ENCODE measurements around the gene PCDHA11.
"Not testable (repeated sequence)": the region's sequence is repeated elsewhere in the genome, so short reads cannot be mapped to it uniquely, and the experiment has no call there.

PCDHA11 gene

GRCh38 chr5:140868721-140869554 lies at the start of gene PCDHA11:
PCDHA11 (plus strand) TSS chr5:140868957; CDS start chr5:140869104, 147 bp downstream.
- peak; percentile 6 for DNase-seq (ENCODE audit: low read depth)

- DNase-seq (ENCODE audit: low read depth): peak; percentile 7
Observed at GRCh38 chr5:140821375-140822280, 47.1 kb upstream of the PCDHA11 start, which contains the start of gene PCDHA5. PCDHA5 (plus strand) TSS chr5:140821613.

DNA sequence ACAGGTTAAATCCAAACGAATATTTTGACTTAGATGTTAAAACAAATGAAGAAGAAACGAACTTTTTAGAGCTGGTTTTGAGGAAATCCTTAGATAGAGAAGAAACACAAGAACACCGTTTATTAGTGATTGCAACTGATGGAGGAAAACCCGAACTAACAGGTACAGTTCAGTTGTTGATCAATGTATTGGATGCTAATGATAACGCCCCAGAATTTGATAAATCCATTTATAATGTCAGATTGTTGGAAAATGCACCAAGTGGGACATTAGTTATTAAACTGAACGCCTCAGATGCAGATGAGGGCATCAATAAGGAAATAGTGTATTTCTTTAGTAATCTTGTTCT lies 46.5 kb upstream of the PCDHA11 start:
- no peak for DNase-seq (ENCODE audit: low read depth)

GRCh38 chr5:140822969-140823368 lies 45.8 kb upstream of the PCDHA11 start:
- DNase-seq (ENCODE audit: low read depth): not testable (repeated sequence)

- DNase-seq (ENCODE audit: low read depth): no peak
Observed at GRCh38 chr5:140823475-140823874, 45.3 kb upstream of the PCDHA11 start.

DNA sequence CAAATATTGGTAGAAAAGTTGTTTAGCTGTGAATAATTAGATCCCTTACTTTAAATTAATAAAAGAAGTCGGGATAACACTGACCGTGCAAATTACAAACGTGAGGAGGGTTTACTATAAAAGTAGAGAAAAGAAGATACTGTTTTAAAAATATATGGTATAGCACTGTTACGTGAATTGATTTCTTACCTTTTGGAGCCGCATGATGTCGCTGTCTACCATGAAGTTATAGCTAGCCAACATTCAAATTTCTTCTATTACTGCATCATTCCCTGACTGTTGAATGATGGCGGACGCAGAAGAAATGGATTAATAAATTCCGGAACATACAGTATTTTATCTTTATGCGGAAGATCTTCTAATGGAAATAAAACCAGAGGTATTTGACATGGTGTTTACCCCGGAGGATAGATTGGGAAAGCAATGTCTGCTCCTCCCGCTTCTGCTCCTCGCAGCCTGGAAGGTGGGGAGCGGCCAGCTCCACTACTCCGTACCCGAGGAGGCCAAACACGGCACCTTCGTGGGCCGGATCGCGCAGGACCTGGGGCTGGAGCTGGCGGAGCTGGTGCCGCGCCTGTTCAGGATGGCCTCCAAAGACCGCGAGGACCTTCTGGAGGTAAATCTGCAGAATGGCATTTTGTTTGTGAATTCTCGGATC lies 40.9 kb upstream of the PCDHA11 start, which contains the start of gene PCDHA6:
Gene PCDHA6, plus strand, starts transcription at position 257 of the 658 bp plus-strand sequence. Its CDS starts 132 bp downstream, at position 389.
- DNase-seq (ENCODE audit: low read depth): peak; percentile 6

DNA sequence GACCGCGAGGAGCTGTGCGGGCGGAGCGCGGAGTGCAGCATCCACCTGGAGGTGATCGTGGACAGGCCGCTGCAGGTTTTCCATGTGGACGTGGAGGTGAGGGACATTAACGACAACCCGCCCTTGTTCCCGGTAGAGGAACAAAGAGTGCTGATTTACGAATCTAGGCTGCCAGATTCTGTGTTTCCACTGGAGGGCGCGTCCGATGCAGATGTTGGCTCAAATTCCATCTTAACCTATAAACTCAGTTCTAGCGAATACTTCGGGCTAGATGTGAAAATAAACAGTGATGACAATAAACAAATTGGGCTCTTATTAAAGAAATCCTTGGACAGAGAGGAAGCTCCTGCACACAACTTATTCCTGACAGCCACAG lies 40.4 kb upstream of the PCDHA11 start:
- no peak for DNase-seq (ENCODE audit: low read depth)

DNA sequence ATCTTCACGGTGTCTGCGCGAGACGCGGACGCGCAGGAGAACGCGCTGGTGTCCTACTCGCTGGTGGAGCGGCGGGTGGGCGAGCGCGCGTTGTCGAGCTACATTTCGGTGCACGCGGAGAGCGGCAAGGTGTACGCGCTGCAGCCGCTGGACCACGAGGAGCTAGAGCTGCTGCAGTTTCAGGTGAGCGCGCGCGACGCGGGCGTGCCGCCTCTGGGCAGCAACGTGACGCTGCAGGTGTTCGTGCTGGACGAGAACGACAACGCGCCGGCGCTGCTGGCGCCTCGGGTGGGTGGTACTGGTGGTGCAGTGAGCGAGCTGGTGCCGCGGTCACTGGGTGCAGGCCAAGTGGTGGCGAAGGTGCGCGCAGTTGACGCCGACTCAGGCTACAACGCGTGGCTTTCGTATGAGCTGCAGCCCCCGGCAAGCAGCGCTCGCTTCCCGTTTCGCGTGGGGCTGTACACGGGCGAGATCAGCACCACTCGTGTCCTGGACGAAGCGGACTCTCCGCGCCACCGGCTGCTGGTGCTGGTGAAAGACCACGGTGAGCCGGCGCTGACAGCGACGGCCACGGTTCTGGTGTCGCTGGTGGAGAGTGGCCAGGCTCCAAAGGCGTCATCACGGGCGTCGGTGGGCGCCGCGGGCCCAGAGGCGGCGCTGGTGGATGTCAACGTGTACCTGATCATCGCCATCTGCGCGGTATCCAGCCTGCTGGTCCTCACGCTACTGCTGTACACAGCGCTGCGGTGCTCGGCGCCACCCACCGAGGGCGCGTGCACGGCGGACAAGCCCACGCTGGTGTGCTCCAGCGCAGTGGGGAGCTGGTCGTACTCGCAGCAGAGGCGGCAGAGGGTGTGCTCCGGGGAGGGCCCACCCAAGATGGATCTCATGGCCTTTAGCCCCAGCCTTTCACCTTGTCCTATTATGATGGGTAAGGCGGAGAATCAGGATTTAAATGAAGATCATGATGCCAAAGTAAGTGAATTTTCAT lies 39.0 kb upstream of the PCDHA11 start:
- not testable (repeated sequence) for DNase-seq (ENCODE audit: low read depth)

- peak; percentile 12 for DNase-seq (ENCODE audit: low read depth)
Observed at GRCh38 chr5:140833993-140834392, 34.8 kb upstream of the PCDHA11 start, which contains the start of gene PCDHA7. PCDHA7 (plus strand) TSS chr5:140834269; CDS start chr5:140834384, 115 bp downstream.

DNA sequence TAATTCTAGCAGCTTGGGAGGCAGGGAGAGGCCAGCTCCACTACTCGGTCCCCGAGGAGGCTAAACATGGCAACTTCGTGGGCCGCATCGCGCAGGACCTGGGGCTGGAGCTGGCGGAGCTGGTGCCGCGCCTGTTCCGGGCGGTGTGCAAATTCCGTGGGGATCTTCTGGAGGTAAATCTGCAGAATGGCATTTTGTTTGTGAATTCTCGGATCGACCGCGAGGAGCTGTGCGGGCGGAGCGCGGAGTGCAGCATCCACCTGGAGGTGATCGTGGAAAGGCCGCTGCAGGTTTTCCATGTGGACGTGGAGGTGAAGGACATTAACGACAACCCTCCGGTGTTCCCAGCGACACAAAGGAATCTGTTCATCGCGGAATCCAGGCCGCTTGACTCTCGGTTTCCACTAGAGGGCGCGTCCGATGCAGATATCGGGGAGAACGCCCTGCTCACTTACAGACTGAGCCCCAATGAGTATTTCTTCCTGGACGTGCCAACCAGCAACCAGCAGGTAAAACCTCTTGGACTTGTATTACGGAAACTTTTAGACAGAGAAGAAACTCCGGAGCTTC lies 34.2 kb upstream of the PCDHA11 start:
- not testable (repeated sequence) for DNase-seq (ENCODE audit: low read depth)

DNA sequence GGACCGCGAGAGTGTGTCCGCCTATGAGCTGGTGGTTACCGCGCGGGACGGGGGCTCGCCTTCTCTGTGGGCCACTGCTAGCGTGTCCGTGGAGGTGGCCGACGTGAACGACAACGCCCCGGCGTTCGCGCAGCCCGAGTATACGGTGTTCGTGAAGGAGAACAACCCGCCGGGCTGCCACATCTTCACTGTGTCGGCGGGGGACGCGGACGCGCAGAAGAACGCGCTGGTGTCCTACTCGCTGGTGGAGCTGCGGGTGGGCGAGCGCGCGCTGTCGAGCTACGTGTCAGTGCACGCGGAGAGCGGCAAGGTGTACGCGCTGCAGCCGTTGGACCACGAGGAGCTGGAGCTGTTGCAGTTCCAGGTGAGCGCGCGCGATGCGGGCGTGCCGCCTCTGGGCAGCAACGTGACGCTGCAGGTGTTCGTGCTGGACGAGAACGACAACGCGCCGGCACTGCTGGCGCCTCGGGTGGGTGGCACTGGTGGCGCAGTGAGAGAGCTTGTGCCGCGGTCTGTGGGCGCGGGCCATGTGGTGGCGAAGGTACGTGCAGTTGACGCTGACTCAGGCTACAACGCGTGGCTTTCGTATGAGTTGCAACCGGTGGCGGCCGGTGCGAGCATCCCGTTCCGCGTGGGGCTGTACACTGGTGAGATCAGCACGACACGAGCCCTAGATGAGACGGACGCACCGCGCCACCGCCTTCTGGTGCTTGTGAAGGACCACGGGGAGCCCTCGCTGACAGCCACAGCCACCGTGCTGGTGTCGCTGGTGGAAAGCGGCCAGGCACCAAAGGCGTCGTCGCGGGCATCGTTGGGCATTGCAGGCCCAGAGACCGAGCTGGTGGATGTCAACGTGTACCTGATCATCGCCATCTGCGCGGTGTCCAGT lies 32.9 kb upstream of the PCDHA11 start:
- no peak for DNase-seq (ENCODE audit: low read depth)

DNA sequence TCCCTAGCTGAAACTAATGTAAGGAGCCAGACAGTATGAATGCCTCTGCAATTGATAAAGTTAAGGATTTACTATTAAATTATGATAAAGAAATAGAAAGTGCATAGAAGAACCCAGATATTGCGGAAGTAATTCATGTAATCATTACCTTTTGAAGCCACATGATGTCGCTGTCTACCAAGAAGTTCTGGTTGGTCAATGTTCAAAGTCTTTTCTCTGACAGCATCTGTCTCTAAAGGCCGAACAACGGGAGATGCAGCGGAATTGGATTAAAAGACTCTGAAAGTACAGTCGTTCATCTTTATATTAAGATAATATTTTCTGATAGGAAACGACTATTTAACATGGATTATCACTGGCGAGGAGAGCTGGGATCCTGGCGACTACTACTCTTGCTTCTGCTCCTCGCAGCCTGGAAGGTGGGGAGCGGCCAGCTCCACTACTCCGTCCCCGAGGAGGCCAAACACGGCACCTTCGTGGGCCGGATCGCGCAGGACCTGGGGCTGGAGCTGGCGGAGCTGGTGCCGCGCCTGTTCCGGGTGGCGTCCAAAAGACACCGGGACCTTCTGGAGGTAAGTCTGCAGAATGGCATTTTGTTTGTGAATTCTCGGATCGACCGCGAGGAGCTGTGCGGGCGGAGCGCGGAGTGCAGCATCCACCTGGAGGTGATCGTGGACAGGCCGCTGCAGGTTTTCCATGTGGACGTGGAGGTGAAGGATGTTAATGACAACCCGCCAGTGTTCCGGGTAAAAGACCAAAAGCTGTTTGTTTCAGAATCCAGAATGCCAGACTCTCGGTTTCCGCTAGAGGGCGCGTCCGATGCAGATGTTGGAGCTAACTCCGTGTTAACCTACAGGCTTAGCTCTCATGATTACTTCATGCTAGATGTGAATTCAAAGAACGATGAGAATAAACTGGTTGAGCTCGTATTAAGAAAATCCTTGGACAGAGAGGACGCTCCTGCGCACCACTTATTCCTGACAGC lies 27.5 kb upstream of the PCDHA11 start, which contains the start of gene PCDHA8:
Gene PCDHA8, plus strand, starts transcription at position 210 of the 985 bp plus-strand sequence. Its CDS starts 135 bp downstream, at position 345.
- DNase-seq (ENCODE audit: low read depth): peak; percentile 5

DNA sequence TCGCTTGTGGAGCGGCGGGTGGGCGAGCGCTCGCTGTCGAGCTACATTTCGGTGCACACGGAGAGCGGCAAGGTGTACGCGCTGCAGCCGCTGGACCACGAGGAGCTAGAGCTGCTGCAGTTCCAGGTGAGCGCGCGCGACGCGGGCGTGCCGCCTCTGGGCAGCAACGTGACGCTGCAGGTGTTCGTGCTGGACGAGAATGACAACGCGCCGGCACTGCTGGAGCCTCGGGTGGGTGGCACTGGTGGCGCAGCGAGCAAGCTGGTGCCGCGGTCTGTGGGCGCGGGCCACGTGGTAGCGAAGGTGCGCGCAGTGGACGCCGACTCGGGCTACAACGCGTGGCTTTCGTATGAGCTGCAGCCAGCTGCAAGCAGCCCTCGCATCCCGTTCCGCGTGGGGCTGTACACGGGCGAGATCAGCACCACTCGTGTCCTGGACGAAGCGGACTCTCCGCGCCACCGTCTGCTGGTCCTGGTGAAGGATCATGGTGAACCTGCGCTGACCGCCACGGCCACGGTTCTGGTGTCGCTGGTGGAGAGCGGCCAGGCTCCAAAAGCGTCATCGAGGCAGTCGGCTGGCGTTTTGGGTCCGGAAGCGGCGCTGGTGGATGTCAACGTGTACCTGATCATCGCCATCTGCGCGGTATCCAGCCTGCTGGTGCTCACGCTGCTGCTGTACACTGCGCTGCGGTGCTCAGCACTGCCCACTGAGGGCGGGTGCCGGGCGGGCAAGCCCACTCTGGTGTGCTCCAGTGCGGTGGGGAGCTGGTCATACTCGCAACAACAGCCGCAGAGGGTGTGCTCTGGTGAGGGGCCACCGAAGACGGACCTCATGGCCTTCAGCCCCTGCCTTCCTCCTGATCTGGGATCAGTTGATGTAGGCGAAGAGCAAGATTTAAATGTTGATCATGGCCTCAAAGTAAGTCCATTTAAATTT lies 25.7 kb upstream of the PCDHA11 start:
- DNase-seq (ENCODE audit: low read depth): no peak

DNA sequence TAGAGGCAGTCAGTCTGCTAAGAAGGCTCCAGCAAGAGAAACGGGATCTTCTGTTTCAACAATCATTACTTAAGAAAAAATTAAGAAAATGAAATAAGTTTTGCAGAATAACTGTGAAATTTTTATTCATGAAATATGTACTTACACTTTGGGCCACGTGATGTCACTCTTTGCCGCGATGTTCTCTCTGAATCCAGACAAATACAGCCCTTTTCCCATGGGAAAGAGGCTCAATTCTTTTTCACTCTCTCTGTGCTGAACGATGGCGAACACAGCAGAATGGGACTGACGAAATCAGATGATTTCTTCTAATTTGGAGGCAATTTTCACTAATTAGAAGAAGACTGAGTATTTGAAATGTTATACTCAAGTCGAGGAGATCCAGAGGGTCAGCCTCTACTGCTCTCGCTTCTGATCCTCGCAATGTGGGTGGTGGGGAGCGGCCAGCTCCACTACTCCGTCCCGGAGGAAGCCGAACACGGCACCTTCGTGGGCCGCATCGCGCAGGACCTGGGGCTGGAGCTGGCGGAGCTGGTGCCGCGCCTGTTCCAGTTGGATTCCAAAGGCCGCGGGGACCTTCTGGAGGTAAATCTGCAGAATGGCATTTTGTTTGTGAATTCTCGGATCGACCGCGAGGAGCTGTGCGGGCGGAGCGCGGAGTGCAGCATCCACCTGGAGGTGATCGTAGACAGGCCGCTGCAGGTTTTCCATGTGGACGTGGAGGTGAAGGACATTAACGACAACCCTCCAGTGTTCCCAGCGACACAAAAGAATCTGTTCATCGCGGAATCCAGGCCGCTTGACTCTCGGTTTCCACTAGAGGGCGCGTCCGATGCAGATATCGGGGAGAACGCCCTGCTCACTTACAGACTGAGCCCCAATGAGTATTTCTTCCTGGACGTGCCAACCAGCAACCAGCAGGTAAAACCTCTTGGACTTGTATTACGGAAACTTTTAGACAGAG lies 20.3 kb upstream of the PCDHA11 start, which contains the start of gene PCDHA9:
Gene PCDHA9, plus strand, starts transcription at position 244 of the 964 bp plus-strand sequence. Its CDS starts 114 bp downstream, at position 358.
- DNase-seq (ENCODE audit: low read depth): not testable (repeated sequence)

DNA sequence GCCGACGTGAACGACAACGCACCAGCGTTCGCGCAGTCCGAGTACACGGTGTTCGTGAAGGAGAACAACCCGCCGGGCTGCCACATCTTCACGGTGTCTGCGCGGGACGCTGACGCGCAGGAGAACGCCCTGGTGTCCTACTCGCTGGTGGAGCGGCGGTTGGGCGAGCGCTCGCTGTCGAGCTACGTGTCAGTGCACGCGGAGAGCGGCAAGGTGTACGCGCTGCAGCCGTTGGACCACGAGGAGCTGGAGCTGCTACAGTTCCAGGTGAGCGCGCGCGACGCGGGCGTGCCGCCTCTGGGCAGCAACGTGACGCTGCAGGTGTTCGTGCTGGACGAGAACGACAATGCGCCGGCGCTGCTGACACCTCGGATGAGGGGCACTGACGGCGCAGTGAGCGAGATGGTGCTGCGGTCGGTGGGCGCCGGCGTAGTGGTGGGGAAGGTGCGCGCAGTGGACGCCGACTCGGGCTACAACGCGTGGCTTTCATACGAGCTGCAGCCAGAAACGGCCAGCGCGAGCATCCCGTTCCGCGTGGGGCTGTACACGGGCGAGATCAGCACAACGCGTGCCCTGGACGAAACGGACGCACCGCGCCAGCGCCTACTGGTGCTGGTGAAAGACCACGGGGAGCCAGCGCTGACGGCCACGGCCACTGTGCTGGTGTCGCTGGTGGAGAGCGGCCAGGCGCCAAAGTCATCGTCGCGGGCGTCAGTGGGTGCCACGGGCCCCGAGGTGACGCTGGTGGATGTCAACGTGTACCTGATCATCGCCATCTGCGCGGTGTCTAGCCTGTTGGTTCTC lies 18.7 kb upstream of the PCDHA11 start:
- not testable (repeated sequence) for DNase-seq (ENCODE audit: low read depth)
